KG1 (cell line): ENCODE data around the gene SNTG2.

Experiments
- DNase-seq: peaks from one replicate; lab custom pipeline; 2025; lab: John Stamatoyannopoulos, UW

The SNTG2 gene

GRCh38 chr2:953975-954686, 3.5 kb downstream of the SNTG2 start:
- DNase-seq = no peak

- no peak for DNase-seq
Measured at GRCh38 chr2:954687-955000, 4.0 kb downstream of the SNTG2 start.

GRCh38 chr2:955829-956731, 5.4 kb downstream of the SNTG2 start:
- DNase-seq = no peak

GRCh38 chr2:959457-959856, 8.8 kb downstream of the SNTG2 start:
- no peak for DNase-seq

- DNase-seq = no peak
Measured at GRCh38 chr2:960061-960736, 9.6 kb downstream of the SNTG2 start.

- DNase-seq = no peak
Measured at GRCh38 chr2:961786-962185, 11.1 kb downstream of the SNTG2 start.

- DNase-seq = no peak
Measured at GRCh38 chr2:963876-964275, 13.2 kb downstream of the SNTG2 start.

- no peak for DNase-seq
Measured at GRCh38 chr2:964562-964961, 13.9 kb downstream of the SNTG2 start.

GRCh38 chr2:965640-966147, 15.0 kb downstream of the SNTG2 start:
- DNase-seq = no peak

- no peak for DNase-seq
Measured at GRCh38 chr2:973129-973528, 22.5 kb downstream of the SNTG2 start.

GRCh38 chr2:974054-974453, 23.4 kb downstream of the SNTG2 start:
- DNase-seq = no peak

- DNase-seq = no peak
Measured at GRCh38 chr2:974502-974901, 23.9 kb downstream of the SNTG2 start.

- no peak for DNase-seq
Measured at GRCh38 chr2:975095-975494, 24.4 kb downstream of the SNTG2 start.

- no peak for DNase-seq
Measured at GRCh38 chr2:979069-979928, 28.6 kb downstream of the SNTG2 start.

GRCh38 chr2:980176-980575, 29.5 kb downstream of the SNTG2 start:
- DNase-seq = no peak

GRCh38 chr2:981258-981657, 30.6 kb downstream of the SNTG2 start:
- DNase-seq = no peak

GRCh38 chr2:981759-982158, 31.1 kb downstream of the SNTG2 start:
- no peak for DNase-seq

- DNase-seq = no peak
Measured at GRCh38 chr2:985317-985898, 34.8 kb downstream of the SNTG2 start.

GRCh38 chr2:987789-988188, 37.1 kb downstream of the SNTG2 start:
- no peak for DNase-seq

- no peak for DNase-seq
Measured at GRCh38 chr2:989781-990467, 39.3 kb downstream of the SNTG2 start.

GRCh38 chr2:990970-991369, 40.3 kb downstream of the SNTG2 start:
- no peak for DNase-seq
